GM10847 (cell line): ENCODE data around the gene HRH2.

ENCODE experiments used
- POLR2A ChIP-seq: IDR thresholded peaks from 2 replicates; pipeline ENCODE4 v1.6.1; 2011; ENCODE audit not compliant: insufficient read length; ENCODE audit errors: extremely low read depth

The HRH2 gene

DNA sequence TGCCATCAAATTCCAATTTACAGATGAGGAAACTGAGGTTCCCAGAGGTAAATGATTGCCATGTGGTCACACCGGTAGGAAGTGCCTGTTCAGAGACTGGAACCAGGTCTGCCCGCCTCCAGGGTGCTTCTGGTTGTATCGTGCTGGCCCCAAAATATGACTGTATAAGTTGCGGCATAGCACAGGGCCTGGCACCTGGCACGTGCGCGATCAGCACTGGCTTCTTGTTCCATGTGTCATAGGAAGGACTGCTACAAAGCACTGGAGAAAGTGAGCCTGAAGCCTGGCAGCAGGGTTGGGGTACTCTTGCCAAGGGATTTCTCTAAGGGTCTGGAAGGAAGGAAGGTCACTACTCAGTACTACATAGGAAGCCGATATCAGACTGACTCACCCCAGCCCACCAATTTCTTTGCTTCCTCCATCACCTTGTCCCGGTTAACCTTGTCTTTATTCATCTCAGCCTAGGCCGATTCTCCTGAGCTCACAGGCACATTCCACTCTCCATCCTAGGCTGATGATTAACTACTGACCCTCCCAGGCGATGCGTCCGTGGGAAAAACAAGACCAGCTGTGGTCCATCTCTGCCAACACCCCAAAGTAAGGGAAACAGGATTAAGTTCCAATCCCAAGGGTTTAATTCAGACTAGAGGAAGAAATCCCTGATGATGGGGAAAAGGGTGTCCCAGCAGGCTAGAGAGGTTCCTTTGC is 1.8 kb downstream of the HRH2 start:
- TF ChIP-seq POLR2A = no peak

DNA sequence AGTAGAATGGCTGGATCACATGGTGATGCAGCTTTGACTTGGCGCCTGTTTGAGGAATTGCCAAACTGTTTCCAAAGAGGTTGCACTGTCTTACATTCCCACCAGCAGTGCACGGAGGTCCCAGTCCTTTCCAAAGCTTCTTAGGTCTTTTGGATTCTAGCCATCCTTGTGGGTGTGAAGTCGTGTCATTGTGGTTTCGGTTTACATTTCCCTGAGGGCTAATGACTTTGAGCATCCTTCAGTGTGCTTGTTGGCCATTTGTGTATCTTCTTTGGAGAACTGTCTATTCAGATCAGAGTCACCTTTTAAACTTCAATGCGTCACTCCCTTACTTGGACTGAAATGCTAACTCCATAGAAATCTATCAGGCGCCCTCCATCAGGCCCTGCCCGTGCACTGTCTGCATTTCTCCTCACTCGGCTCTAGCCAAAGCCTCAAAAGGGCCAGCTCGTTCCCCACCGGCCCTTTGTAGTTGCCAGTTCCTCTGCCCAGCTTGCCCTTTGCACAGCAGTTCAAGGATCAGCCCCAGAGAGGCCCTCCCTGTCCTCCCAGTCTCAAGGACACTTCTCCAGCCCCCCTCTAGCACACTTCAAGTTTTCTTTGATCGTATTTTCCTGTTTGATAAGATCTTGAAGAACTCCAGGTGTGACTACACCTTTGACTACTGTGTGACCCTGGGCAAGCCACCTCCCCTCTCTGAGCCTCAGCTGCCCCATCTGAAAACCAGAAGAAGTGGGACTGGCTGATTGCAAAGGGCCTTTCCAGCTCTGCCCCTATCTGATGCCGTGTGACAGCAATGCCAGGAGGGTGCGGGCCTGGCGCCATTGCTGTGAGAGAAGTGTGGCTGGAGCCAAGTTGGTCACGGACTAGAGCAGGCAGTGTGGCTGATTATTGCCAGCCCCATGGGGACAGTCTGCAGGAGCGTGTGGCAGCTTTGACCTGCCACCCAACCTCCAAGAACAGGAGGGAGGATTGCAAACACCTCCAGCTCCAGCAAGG is 5.6 kb downstream of the HRH2 start:
- no peak for TF ChIP-seq POLR2A

DNA sequence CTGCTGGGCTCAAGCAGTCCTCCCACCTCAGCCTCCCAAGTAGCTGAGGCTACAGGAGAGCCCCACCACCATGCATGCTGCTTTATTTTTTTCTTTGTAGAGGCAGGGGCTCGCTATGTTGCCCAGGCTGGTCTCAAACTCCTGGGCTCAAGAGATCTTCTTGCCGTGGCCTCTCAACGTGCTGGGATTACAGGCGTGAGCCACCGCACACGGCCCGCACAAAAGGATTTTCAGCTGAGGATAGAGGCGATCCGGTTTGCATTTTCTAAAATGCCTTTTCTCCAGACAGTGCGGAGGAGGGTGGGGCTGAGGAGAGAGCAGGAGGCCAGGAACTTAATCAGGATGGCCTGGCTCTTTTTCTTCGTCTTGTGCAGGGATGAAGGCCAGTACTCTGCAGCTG is 6.9 kb downstream of the HRH2 start:
- TF ChIP-seq POLR2A = no peak

DNA sequence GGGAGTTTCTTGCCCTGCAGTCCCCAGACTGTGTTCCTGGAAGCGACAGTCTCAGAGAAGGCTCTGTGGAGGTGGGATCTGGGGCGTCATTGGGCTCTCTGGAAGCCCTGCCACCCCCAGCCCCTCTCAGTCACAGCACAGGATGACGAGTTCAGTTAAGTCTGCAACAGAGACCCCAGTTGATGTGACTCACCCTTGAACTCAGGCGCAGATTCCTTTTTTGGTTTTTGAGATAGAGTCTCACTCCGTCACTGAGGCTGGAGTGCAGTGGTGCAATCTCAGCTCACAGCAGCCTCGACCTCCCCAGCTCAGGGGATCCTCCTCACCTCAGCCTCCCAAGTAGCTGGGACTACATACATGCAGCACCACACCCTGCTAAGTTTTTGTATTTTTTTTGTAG is 8.3 kb downstream of the HRH2 start:
- TF ChIP-seq POLR2A = no peak

DNA sequence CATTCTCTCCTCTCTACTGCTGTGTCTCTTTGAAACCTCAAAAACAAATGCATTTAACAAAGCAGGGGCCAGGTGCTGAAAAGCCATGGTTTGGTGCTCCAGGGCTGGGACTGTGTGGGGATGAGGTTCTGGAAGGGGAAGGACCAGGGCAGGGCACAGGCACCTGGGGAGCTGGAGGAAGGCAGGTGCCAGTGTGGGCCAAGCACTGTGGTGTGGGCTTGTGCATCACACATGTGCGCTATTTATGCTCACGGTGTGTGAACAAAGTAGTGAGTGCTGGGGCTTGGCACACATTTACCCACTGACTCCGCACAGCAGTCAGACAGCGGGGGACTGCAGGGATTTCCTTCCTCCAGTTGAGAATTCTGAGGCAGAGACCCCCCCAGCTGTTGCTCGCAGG is 10.1 kb downstream of the HRH2 start:
- TF ChIP-seq POLR2A = no peak

DNA sequence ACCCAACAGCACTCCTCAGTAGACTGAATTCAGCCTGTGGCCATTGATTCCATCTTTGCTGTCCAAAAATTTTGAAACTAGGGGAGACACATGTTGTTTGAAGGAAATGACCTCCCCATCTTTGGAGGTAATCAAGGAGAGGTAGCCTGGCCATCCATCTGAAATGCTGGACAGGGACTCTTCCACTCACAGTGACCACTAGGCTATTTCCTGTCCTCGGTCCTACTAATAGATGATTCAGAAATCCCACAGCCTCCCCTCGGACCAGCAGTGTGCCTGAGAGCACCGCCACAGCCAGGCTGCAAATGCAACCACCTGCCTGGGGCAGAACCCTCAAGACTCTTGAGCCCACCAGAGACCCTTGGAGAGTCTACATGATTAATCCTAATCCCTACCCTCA is 12.5 kb downstream of the HRH2 start:
- TF ChIP-seq POLR2A = no peak

DNA sequence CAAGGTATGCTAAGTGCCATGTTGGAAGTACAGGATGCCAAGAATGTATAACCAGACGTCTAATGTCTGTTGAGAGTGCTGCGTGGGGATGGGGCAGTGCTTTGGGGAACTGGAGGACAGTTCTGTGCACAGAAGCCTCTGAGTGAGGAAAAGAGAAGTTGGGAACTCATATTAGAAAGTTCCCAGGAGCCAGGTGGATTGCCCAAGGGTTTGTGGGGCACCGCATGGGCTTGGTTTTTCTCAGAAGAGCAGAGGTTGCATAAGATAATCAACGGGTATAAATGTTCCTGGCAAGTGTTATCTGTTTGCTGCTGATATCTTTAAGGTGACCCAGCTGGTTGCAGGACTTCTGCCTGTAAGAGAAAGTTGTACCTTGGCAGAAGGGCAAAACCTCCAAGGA is 13.1 kb downstream of the HRH2 start:
- TF ChIP-seq POLR2A = no peak

DNA sequence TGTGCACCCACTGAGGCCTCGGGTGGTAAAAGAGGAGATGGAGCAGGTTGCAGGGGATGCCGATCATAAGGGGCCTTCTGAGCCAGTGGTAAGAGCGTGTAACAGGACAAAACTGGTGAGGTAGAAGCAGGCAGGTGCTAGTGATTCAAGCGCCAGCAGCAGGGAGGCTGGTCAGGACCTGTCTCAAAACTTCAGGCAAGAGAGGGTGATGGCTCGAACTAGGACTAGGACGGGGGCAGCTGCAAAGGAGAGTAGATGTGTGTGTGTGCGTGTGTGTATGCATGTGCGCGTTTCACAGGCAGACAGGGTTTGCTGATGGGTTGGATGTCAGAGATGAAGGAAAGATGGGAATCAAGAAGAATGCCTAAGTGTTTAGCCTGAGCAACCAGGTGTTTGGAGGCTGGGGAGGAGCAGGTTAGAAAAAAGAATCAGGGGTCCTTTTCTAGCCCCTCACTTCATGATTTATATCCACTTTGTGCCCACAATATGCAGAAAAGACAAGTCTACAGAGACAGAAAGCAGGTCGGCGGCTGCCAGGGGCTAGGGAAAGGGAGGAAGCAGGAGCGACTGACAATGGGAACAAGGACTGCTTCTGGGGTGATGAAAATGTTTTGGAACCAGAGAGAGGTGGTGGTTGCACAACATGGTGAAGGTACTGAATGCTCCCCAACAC is 15.2 kb downstream of the HRH2 start:
- no peak for TF ChIP-seq POLR2A

DNA sequence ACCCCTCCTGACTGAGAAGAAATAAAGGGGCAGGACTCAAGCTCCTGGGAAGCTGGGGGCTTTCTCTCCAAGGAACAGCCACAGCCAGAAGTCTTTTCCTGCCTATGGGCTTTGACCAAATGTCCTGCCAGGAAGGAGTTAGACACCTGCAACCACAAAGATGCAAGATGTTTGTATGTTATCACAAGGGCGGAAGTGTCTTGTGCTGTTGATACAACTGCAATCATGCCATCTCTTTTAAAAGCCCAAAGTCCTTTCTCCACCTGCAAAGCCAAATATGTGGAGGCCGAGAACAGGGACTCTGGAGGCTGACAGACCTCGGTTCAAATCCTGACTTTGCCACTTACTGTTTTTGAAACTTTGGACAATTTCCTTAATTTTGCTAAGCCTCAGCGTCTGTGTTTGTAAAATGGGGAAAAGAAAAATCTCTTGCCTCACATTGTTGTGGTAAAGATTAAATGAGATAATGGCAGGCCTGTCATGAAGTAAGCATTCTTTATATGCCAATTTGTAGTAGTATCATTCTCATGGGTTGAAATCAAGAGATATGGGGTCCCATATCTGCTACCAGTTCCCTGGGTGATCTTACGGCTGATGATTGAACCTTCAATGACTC is 17.0 kb downstream of the HRH2 start:
- no peak for TF ChIP-seq POLR2A

DNA sequence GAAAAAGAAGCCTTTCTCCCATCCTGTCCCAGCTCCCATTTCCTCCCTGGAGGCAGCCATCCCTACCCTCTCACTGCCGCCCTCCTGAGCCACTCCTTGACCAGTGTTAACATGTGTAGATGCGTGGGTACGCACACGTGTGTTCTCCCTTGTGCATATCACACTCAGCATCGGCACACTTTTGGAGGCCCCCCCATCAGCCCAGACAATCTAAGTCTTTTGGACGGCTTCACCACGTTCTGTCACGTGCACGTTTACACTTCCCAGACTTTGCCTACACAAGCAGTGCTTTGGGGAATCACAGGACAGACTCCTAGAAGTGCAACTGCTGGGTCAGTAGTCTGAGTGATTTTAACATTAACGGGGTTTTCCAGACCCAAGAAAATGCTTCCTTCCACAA is 18.0 kb downstream of the HRH2 start:
- TF ChIP-seq POLR2A = no peak

DNA sequence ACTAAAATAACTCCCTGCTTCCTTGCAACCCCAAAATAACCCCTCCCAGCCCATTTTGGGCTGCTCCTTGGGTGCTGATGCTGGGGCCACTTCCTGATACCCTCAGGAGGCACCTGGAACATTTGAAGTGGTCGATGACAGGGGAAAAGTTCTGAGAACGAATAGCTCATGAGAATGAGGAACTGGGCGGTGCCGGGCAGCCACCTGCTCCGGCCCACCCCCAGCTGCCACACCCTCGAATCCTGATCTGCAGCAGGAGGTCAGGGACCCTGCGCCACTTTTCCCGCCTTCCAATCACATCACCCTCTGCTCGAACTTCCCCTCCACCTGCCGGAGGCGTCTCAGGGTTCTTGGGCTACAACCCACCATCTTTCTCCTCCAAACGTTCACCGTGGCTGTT is 19.7 kb downstream of the HRH2 start:
- TF ChIP-seq POLR2A = no peak

DNA sequence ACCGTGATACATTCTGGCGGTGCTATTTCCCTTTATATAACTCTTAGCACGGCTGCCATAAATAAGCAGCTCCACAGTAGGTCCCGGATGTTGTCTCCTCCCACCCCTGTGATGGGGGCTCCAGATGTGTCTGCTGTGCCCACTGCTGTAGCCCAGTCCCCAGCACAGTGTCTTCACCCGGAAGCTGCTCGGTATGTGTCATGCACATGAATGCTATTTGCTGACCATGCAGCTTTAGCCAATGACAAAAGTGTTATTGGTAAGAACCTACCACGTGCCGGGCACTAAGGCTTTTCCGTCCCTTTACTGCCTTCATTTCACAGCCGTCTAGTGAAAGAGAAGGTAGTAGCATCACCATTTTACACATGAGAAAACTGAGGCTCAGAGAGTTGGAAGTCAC is 20.2 kb downstream of the HRH2 start:
- no peak for TF ChIP-seq POLR2A

DNA sequence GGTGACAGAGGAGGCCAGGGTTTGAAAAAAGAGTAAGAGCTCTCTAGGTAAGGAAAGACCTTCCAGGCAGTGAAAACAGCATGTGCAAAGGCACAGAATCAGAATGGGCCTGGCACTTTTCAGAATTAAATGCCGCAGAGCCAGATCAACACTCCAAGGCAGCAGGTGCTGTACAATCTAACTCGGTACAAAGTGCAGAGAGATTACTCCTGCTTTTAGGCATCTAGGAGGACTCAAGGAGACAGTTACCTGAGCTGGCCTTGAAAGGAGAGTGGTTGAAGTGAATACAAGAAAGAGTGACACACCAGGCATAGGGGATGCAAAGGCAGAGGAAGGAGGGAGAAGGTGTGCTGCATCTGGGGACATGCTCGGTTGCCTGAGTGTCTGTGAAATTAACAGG is 21.5 kb downstream of the HRH2 start:
- no peak for TF ChIP-seq POLR2A

DNA sequence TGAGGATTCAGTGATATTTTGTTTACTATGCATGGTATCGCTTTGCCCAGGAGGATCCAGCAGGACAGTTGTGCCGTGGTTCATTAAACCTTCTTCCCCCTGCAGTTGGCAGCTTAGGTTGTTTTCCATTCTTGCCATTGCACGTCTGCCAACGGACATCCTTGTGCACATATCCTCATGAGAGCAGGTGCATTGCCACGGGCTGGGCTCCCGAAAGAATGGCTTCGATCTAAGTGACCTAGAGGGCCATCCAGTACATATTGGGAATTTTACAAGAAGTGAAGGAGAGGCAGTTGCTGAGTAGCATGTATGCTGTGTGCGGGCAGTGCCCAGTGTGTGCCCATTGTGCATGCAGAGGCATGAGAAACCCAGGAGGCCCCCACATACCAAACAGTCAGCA is 22.1 kb downstream of the HRH2 start:
- TF ChIP-seq POLR2A = no peak

DNA sequence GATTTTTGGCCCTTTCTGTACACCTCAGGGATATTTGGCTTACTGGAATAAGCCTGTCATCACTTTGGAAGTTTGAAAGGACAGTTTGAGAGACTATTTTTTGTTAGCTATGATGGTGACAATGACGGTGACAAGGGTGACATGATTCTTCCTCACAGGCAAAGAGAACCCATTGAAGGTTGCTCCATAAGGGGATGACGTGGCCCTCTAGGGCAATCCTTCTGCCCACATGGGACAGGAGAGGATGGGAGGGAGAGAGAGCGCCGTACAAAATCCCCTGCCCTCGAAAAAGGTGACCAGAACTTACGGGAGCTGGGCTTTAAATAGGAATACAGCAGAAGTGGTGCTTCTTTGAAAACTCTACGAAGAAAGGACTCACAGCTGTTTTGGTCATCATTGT is 22.6 kb downstream of the HRH2 start:
- TF ChIP-seq POLR2A = no peak

DNA sequence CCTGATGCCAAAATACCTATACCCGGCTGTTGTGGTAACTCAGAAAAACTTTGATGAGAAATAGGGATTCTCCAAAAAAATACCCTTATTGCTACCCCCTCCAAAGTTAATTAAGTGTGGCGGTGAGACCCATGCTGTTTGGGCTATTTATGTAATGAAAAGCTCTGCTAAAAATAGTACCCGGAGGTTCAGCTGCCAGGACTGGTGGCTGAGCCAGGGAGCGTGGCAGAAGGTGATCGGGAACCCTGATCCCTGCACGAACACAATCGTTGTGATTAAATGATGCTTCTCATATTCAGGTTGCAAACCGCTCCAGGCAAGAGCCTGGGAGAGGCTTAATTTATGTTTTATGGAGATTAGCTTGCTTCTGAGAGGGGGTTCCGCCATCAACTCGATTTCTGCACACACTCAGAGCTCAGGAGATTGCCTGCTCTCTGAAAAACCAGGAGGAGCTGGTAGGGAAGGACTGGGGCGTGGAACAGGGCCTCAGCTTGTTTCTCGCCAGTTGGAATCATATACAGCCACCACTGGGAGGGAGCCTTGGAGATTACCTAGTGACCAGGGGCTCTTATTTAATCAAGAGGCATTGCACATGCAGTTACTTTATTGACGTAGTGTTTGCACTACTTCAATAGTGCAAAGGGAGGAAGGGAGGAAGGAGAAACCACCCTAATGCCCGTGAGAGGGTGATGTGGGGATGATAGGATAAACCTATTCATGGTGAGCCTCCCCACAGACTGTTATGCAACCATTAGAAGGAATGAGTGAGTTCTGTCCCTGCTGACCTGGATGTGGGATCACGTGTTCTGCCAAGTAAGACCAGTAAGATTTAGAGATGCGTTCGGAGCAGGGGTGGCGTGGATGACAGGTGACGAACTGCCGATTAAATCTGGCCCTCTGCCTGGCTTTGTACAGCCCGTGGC is 23.4 kb downstream of the HRH2 start:
- TF ChIP-seq POLR2A = no peak
